GM12878 (cell line): Measurements from ENCODE around the gene EXD3. TPM values are rescaled to one million over a fixed set of nuclear protein-coding genes. Genes with fewer than 3 reads are reported as not detected.

Experiments
- ATAC-seq: fragments of 200-7000 bp; cut with Tn5 transposase; 3 replicates; pipeline ENCODE4 v1.9.1; 2020; ENCODE audit warnings: mild to moderate bottlenecking, moderate library complexity
- BruUV-seq: library from RNA; stranded (reverse); fragments of 400-500 nt; replicated peaks from 2 replicates; lab custom pipeline; 2021; lab: Mats Ljungman, UMichigan
- CTCF ChIA-PET: fragments of 300-600 bp; sonication (Branson Sonifier 250); formaldehyde crosslinking; extraction: SDS; loops from one replicate; lab custom pipeline; 2021; ENCODE audit warnings: inconsistent platforms; lab: Yijun Ruan, JAX
- POLR2A ChIA-PET: fragments of 350-600 bp; formaldehyde crosslinking; extraction: SDS; loops from one replicate; lab custom pipeline; 2021; ENCODE audit warnings: inconsistent platforms; lab: Charles Lee
- RAD21 ChIA-PET: fragments of 300-600 bp; sonication (Branson Sonifier 250); formaldehyde crosslinking; loops from one replicate; lab custom pipeline; 2023; ENCODE audit warnings: antibody characterized with exemption; ENCODE audit not compliant: unreplicated experiment; lab: Charles Lee
- SMC1A ChIA-PET: fragments of 300-600 bp; sonication (Branson Sonifier 250); formaldehyde crosslinking; loops from one replicate; lab custom pipeline; 2023; ENCODE audit not compliant: unreplicated experiment, uncharacterized antibody; lab: Charles Lee
- DNase-seq: peaks from one replicate; pipeline ENCODE4 v3.0.0-alpha.2; 2011; ENCODE audit warnings: low read depth, low spot score
- FAIRE-seq: peaks from 3 replicates; lab custom pipeline; 2011; peaks lifted over from hg19 to GRCh38; lab: Jason Lieb, UNC
- H2AFZ ChIP-seq: 2 replicates; pipeline ENCODE4 v1.6.0; 2011; ENCODE audit warnings: low read depth, low read length, control low read depth; ENCODE audit not compliant: control insufficient read depth
- H3K27ac ChIP-seq: 2 replicates; pipeline ENCODE4 v1.5.1; 2011; ENCODE audit warnings: control low read depth; ENCODE audit not compliant: control insufficient read depth, insufficient read depth
- H3K27me3 ChIP-seq, 2 experiments: replicated peaks in 1 of 2; 2 replicates each; pipeline versions ENCODE4 v1.6.0 to v1.6.1; 2011; ENCODE audit warnings: low read length in 1 of 2; ENCODE audit not compliant: control insufficient read depth in 2 of 2, insufficient read depth in 2 of 2
- H3K36me3 ChIP-seq, 2 experiments: 2 replicates each; pipeline ENCODE4 v1.5.1; 2011; ENCODE audit warnings: low read length in 1 of 2; ENCODE audit not compliant: control insufficient read depth in 2 of 2, insufficient read depth in 2 of 2
- H3K4me1 ChIP-seq: 2 replicates; pipeline ENCODE4 v1.6.1; 2011; ENCODE audit warnings: mild to moderate bottlenecking, low read length, moderate library complexity, mixed read lengths; ENCODE audit not compliant: control insufficient read depth, insufficient read depth
- H3K4me2 ChIP-seq: 2 replicates; pipeline ENCODE4 v1.6.0; 2011; ENCODE audit warnings: control low read depth; ENCODE audit not compliant: control insufficient read depth, insufficient read depth
- H3K4me3 ChIP-seq: fragments of 200-600 bp; sonication (generic); 2 replicates; pipeline ENCODE4 v1.5.1; 2016
- H3K79me2 ChIP-seq: 2 replicates; pipeline ENCODE4 v1.6.0; 2011; ENCODE audit warnings: low read length; ENCODE audit not compliant: control insufficient read depth, insufficient read depth
- H3K9ac ChIP-seq: 2 replicates; pipeline ENCODE4 v1.8.0; 2011; ENCODE audit warnings: low read length, control low read depth, mixed read lengths; ENCODE audit not compliant: control insufficient read depth, insufficient read depth
- H3K9me3 ChIP-seq: replicated peaks from 3 replicates; pipeline ENCODE4 v1.5.1; 2011; ENCODE audit warnings: mild to moderate bottlenecking, low read length; ENCODE audit not compliant: control insufficient read depth, insufficient read depth
- H4K20me1 ChIP-seq: 2 replicates; pipeline ENCODE4 v1.6.0; 2011; ENCODE audit not compliant: control insufficient read depth, insufficient read depth
- JUNB ChIP-seq: IDR thresholded peaks from 2 replicates; pipeline ENCODE4 v1.6.1; 2016; ENCODE audit warnings: antibody characterized with exemption, mild to moderate bottlenecking
- PBX3 ChIP-seq: IDR thresholded peaks from 2 replicates; pipeline ENCODE4 v1.6.1; 2011; ENCODE audit warnings: mild to moderate bottlenecking, low read depth, low read length, moderate library complexity; ENCODE audit not compliant: insufficient replicate concordance
- RELA ChIP-seq: fragments of 450-650 bp; IDR thresholded peaks from 2 replicates; pipeline ENCODE4 v1.8.0; 2014; ENCODE audit warnings: borderline replicate concordance; ENCODE audit not compliant: partially characterized antibody
- TCF3 ChIP-seq: IDR thresholded peaks from 2 replicates; pipeline ENCODE4 v1.6.1; 2012; ENCODE audit warnings: low read depth, mild to moderate bottlenecking, low read length, borderline replicate concordance; ENCODE audit not compliant: insufficient read depth
- ZBED1 ChIP-seq: IDR thresholded peaks from 2 replicates; pipeline ENCODE4 v1.6.1; 2016; ENCODE audit warnings: borderline replicate concordance
- WGBS: methylation state at CpG from one replicate; pipeline ENCODE4 v1.1.6; 2016; ENCODE audit warnings: low lambda C conversion rate; ENCODE audit not compliant: insufficient replicate concordance, insufficient coverage; ENCODE audit errors: missing lambda C conversion rate; 5-methylcytosine and 5-hydroxymethylcytosine counted together
- in situ Hi-C: fragments of 300-500 bp; cut with MboI; formaldehyde crosslinking; loops from 9 replicates; pipeline ENCODE4 v1.14.3; 2018; ENCODE audit warnings: mixed read lengths
- intact Hi-C: fragments of 100-400 bp; cut with micrococcal nuclease; formaldehyde crosslinking; loops from one replicate; pipeline ENCODE4 v1.14.2; 2022; ENCODE audit not compliant: unreplicated experiment
- polyA plus RNA-seq, 11 experiments: library from polyadenylated mRNA; depleted of rRNA in 4 of 11; unstranded in 6 of 11; stranded (reverse) in 5 of 11; fragments of >200 nt; fragmentation: Nextera tagmentation in 4 of 11; fragmentation: Illumina TruSeq in 1 of 11; extraction: Ambion mirVana in 4 of 11; extraction: Trizol in 1 of 11; gene quantifications; 1 replicate in 1 of 11; 2 replicates in 10 of 11; pipeline versions ENCODE4 v1.2.1 to v1.2.3, GENCODE V29; 2011 to 2016; ENCODE audit warnings: inconsistent platforms in 2 of 11, missing spikeins in 2 of 11, low read depth in 1 of 11
- total RNA-seq, 4 experiments: library from RNA; depleted of rRNA in 3 of 4; stranded (reverse); fragments of >200 nt in 3 of 4; fragmentation: Illumina TruSeq in 1 of 4; extraction: Trizol in 1 of 4; gene quantifications; 2 replicates each; pipeline versions ENCODE4 v1.2.1 to v1.2.3, GENCODE V29; 2013 to 2021
- TF ChIP-seq, protein P1 (sequence below): fragments of 450-650 bp; IDR thresholded peaks from 2 replicates; pipeline ENCODE4 v1.6.1; 2014; ENCODE audit warnings: mild to moderate bottlenecking
- TF ChIP-seq, protein P2 (sequence below): fragments of 450-650 bp; IDR thresholded peaks from 2 replicates; pipeline ENCODE4 v1.6.1; 2018; ENCODE audit warnings: mild to moderate bottlenecking, low read depth, moderate library complexity; ENCODE audit not compliant: partially characterized antibody

EXD3 gene
- total and polyA plus RNA-seq, 10 of the 15 experiments (the other 5 are each of a cell fraction or from before 2014, with no cell fraction given) = 0.21 to 7.1 (median 3.6) TPM

GRCh38 chr9:137279741-137280473, 143.1 kb downstream of the EXD3 start:
- no peak for DNase-seq
- H3K9me3 ChIP-seq = no peaks in the 10 kb centered on the region
- ChIA-PET SMC1A (no interaction called here), POLR2A (interaction anchor here (0.7 to 1.0 kb wide), 2 partner anchors 25 to 39 kb away, joined by 3 read pairs; partner anchors contain the start of gene TUBB4B), RAD21 (interaction anchor here (0.8 to 1.0 kb wide), 2 partner anchors 41 to 43 kb away, joined by 3 read pairs; no protein-coding TSS in a partner anchor), CTCF (interaction anchor here (1.0 to 1.4 kb wide), 2 partner anchors 26 to 39 kb away, joined by 3 to 4 read pairs; partner anchors contain the start of gene TUBB4B)
- 95% methylated on average over 41 of the region's 41 CpGs for WGBS
- 0 out of 2 replicates have a peak overlapping the region, but pooled peaks have one; percentile 4 for H3K4me3 ChIP-seq
- H3K9ac ChIP-seq = no peak overlapping the region
- intact Hi-C loops = no loop called here
- no peak overlapping the region for H2AFZ ChIP-seq
- ATAC-seq = no peak
- peaks cover 30% of the 10 kb centered on the region for H3K4me1 ChIP-seq
- H3K27me3 ChIP-seq = no peaks in the 10 kb centered on the region
- no peaks in the 10 kb centered on the region for H4K20me1 ChIP-seq
- peak overlapping the region; percentile 44 for H3K4me2 ChIP-seq
- FAIRE-seq = no peak
- TF ChIP-seq, protein P1, sequence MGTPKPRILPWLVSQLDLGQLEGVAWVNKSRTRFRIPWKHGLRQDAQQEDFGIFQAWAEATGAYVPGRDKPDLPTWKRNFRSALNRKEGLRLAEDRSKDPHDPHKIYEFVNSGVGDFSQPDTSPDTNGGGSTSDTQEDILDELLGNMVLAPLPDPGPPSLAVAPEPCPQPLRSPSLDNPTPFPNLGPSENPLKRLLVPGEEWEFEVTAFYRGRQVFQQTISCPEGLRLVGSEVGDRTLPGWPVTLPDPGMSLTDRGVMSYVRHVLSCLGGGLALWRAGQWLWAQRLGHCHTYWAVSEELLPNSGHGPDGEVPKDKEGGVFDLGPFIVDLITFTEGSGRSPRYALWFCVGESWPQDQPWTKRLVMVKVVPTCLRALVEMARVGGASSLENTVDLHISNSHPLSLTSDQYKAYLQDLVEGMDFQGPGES = no peak
- TF ChIP-seq JUNB (no peak), TCF3 (no peak), ZBED1 (no peak), RELA (no peak), PBX3 (no peak)
- TF ChIP-seq, protein P2, sequence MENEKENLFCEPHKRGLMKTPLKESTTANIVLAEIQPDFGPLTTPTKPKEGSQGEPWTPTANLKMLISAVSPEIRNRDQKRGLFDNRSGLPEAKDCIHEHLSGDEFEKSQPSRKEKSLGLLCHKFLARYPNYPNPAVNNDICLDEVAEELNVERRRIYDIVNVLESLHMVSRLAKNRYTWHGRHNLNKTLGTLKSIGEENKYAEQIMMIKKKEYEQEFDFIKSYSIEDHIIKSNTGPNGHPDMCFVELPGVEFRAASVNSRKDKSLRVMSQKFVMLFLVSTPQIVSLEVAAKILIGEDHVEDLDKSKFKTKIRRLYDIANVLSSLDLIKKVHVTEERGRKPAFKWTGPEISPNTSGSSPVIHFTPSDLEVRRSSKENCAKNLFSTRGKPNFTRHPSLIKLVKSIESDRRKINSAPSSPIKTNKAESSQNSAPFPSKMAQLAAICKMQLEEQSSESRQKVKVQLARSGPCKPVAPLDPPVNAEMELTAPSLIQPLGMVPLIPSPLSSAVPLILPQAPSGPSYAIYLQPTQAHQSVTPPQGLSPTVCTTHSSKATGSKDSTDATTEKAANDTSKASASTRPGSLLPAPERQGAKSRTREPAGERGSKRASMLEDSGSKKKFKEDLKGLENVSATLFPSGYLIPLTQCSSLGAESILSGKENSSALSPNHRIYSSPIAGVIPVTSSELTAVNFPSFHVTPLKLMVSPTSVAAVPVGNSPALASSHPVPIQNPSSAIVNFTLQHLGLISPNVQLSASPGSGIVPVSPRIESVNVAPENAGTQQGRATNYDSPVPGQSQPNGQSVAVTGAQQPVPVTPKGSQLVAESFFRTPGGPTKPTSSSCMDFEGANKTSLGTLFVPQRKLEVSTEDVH = no peak
- no peaks in the 10 kb centered on the region; a peak in 3 of 4 replicates for H3K36me3 ChIP-seq
- in situ Hi-C loops = no loop called here
- H3K79me2 ChIP-seq = peaks cover 19% of the 10 kb centered on the region
- no peak overlapping the region for H3K27ac ChIP-seq
- TSS peak; percentile 44 for BruUV-seq
